Measurements from ENCODE around the gene PRELID1.

DNA sequence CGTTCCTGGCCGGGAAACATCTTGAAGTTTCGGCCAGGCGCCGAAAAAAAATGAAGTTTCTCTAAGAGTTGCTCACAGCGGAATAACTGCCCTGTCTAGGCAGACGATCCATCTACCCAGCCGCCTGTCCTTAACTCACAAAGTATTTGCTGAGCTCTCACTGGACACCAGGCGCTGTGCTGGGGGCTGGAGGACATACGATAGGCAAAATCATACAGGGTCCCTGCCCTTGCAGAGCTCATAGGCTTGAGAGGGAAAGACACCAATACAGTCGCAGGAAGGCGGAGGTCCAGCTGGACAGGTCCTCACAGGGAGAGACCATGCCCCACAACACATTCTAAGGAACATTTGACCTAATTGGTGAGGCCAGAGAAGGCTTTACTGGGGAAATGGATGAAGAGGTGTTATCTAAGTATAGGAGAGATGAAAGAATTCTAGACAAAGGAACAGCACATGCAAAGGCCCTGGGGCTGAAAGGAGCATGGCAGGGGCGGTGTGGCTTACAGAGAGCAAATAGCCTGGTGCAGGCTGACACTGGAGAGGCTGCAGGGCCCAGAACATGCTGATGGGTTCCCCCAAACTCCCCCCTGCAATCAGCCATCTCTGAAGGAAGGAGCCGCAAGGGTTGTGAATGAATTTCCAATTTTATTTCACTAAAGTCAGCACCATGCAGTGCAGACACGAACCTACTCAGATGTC lies 10.1 kb downstream of the PRELID1 start:
- no peak for TF ChIP-seq CTCF (IDR thresholded peaks at IDR 0.05; ENCODE audit: insufficient read depth, low read length, poor library complexity, severe bottlenecking)
- no peak for TF ChIP-seq EZH2phosphoT487 (conservative IDR thresholded peaks at IDR 0.05; ENCODE audit: low read length)
